ENCODE results near the gene OR10K2. TPM values are rescaled to one million over a fixed set of nuclear protein-coding genes. Genes with fewer than 3 reads are reported as not detected.

OR10K2 gene
- total RNA-seq, 1 donor from 2014 or later = 8.2 TPM

- DNase-seq (ENCODE audit: low spot score) = no peak
Measured at GRCh38 chr1:158371188-158371953, 54.7 kb downstream of the OR10K2 start.

Other genes with a start within 250 kb of the OR10K2 start
- gene CD1D, start 245.3 kb downstream of the OR10K2 start, total RNA-seq (ENCODE audit: insufficient read depth, low replicate concordance) = 4.6 TPM
- gene CD1A, start 171.8 kb downstream of the OR10K2 start, total RNA-seq (ENCODE audit: insufficient read depth, low replicate concordance) = 0.48 TPM
- gene CD1C, start 136.3 kb downstream of the OR10K2 start, total RNA-seq (ENCODE audit: insufficient read depth, low replicate concordance) = not detected
- gene CD1B, start 94.7 kb downstream of the OR10K2 start, total RNA-seq (ENCODE audit: insufficient read depth, low replicate concordance) = 1.2 TPM
- 0.72 TPM for gene CD1E, start 72.3 kb downstream of the OR10K2 start, total RNA-seq (ENCODE audit: insufficient read depth, low replicate concordance)
- 5.1 TPM for gene OR10T2, start 26.8 kb downstream of the OR10K2 start, total RNA-seq (ENCODE audit: insufficient read depth, low replicate concordance)
- gene OR10K1, start 35.6 kb upstream of the OR10K2 start, total RNA-seq (ENCODE audit: insufficient read depth, low replicate concordance) = 1.7 TPM
- 14.0 TPM for gene OR10R2, start 46.0 kb upstream of the OR10K2 start, total RNA-seq (ENCODE audit: insufficient read depth, low replicate concordance)
- gene OR6Y1, start 128.2 kb upstream of the OR10K2 start, total RNA-seq (ENCODE audit: insufficient read depth, low replicate concordance) = 7.7 TPM
- gene OR6P1, start 144.3 kb upstream of the OR10K2 start, total RNA-seq (ENCODE audit: insufficient read depth, low replicate concordance) = 7.9 TPM
- gene OR10X1, start 153.7 kb upstream of the OR10K2 start, total RNA-seq (ENCODE audit: insufficient read depth, low replicate concordance) = 5.1 TPM
- gene OR10Z1, start 179.0 kb upstream of the OR10K2 start, total RNA-seq (ENCODE audit: insufficient read depth, low replicate concordance) = 3.6 TPM